Stimulated activated CD4-positive, alpha-beta T cell treated with anti-CD3 and anti-CD28 coated beads, TNF-alpha, amount 100 ng/mL, for 1 hour (primary cell): ENCODE data around the gene TFAP2E.
"Not testable (repeated sequence)": the region's sequence is repeated elsewhere in the genome, so short reads cannot be mapped to it uniquely, and the experiment has no call there.

Experiments used
- DNase-seq, 3 donors: peaks; one replicate each; pipeline ENCODE4 v3.0.0-alpha.2; 2020; ENCODE audit warnings: low read depth in 3 of 3, low spot score in 1 of 3

Gene TFAP2E

GRCh38 chr1:35572296-35572695 lies 818 bp upstream of the TFAP2E start:
- no peak for DNase-seq

GRCh38 chr1:35574125-35574654 lies 1.1 kb downstream of the TFAP2E start:
- DNase-seq, result no peak

GRCh38 chr1:35574655-35575415 lies 1.7 kb downstream of the TFAP2E start:
- DNase-seq, result no peak

- DNase-seq, result no peak
Measured at GRCh38 chr1:35575416-35575958, 2.4 kb downstream of the TFAP2E start.

- DNase-seq, result no peak
Measured at GRCh38 chr1:35576061-35576765, 3.1 kb downstream of the TFAP2E start.

- not testable (repeated sequence) for DNase-seq
Measured at GRCh38 chr1:35576766-35577070, 3.6 kb downstream of the TFAP2E start.

GRCh38 chr1:35577071-35577998 lies 4.2 kb downstream of the TFAP2E start:
- DNase-seq, result peak in 2 of 3 donors; percentile 17 to 32

GRCh38 chr1:35580949-35581388 lies 7.9 kb downstream of the TFAP2E start:
- no peak for DNase-seq

GRCh38 chr1:35581621-35582020 lies 8.5 kb downstream of the TFAP2E start:
- DNase-seq, result not testable (repeated sequence)

- DNase-seq, result no peak
Measured at GRCh38 chr1:35585281-35585680, 12.2 kb downstream of the TFAP2E start.

GRCh38 chr1:35585805-35586204 lies 12.7 kb downstream of the TFAP2E start:
- not testable (repeated sequence) for DNase-seq

- no peak for DNase-seq
Measured at GRCh38 chr1:35586808-35587207, 13.7 kb downstream of the TFAP2E start.

- no peak for DNase-seq
Measured at GRCh38 chr1:35587736-35588135, 14.6 kb downstream of the TFAP2E start.

- no peak for DNase-seq
Measured at GRCh38 chr1:35588197-35588910, 15.2 kb downstream of the TFAP2E start.

GRCh38 chr1:35589516-35590427 lies 16.7 kb downstream of the TFAP2E start:
- DNase-seq, result no peak

GRCh38 chr1:35590476-35591040 lies 17.4 kb downstream of the TFAP2E start:
- no peak for DNase-seq

- no peak for DNase-seq
Measured at GRCh38 chr1:35591211-35591610, 18.1 kb downstream of the TFAP2E start.

- DNase-seq, result no peak
Measured at GRCh38 chr1:35592991-35593769, 20.1 kb downstream of the TFAP2E start.
